Transverse colon (tissue), 4 donors: ENCODE results near the gene CLEC18A. TPM values are rescaled to one million over a fixed set of nuclear protein-coding genes. Genes with fewer than 3 reads are reported as not detected.
"Not testable (repeated sequence)": the region's sequence is repeated elsewhere in the genome, so short reads cannot be mapped to it uniquely, and the experiment has no call there.

Experiments
- DNase-seq: peaks from one replicate; pipeline ENCODE4 v3.0.0-alpha.2; 2019
- H3K27ac ChIP-seq, 4 donors: fragments of 200-600 bp; sonication (generic); 2 replicates each; pipeline ENCODE4 v1.5.1; 2016 to 2018; ENCODE audit warnings: inconsistent platforms in 4 of 4
- H3K27me3 ChIP-seq: fragments of 200-600 bp; sonication (generic); 2 replicates; pipeline ENCODE4 v1.5.1; 2017; ENCODE audit warnings: inconsistent platforms
- H3K36me3 ChIP-seq, 4 donors: fragments of 200-600 bp; sonication (generic); 2 replicates each; pipeline ENCODE4 v1.5.1; 2017 to 2019; ENCODE audit warnings: inconsistent platforms in 4 of 4
- H3K4me1 ChIP-seq, 4 donors: fragments of 200-600 bp; sonication (generic); 2 replicates each; pipeline ENCODE4 v1.5.1; 2017 to 2020; ENCODE audit warnings: inconsistent platforms in 4 of 4
- H3K4me3 ChIP-seq, 4 donors: fragments of 200-600 bp; sonication (generic); 1 replicate in 1 of 4; 2 replicates in 3 of 4; pipeline versions ENCODE4 v1.5.1 to v1.6.1; 2017 to 2019; ENCODE audit warnings: inconsistent platforms in 4 of 4
- H3K9me3 ChIP-seq, 2 donors: fragments of 200-600 bp; sonication (generic); 2 replicates each; pipeline ENCODE4 v1.5.1; 2017 to 2019; ENCODE audit warnings: inconsistent platforms in 2 of 2
- WGBS, 2 donors: methylation state at CpG; one replicate each; pipeline ENCODE4 v1.1.5; 2018; ENCODE audit warnings: low coverage in 1 of 2; 5-methylcytosine and 5-hydroxymethylcytosine counted together
- in situ Hi-C, 4 donors: fragments of 200-750 bp; cut with MboI; loops; one replicate each; pipeline versions ENCODE4 v1.15.0 to v1.15.1; 2017; ENCODE audit warnings: low sequenced_read_pairs in 3 of 4, low pct_ligation_motif_present in 1 of 4, low pct_unique_long_range_greater_than_20kb in 1 of 4
- intact Hi-C: fragments of 100-400 bp; cut with DNase I; formaldehyde crosslinking; loops from one replicate; pipeline ENCODE4 v1.15.1; 2023; ENCODE audit warnings: low total_unique reads
- total RNA-seq, 4 donors: library from RNA; depleted of rRNA; stranded (reverse); fragments of >200 nt; gene quantifications; one replicate each; pipeline ENCODE4 v1.1.0, GENCODE V29; 2016

Gene CLEC18A
- total RNA-seq, 4 donors from 2014 or later: 0.40 to 7.8 (median 3.2) TPM

DNA sequence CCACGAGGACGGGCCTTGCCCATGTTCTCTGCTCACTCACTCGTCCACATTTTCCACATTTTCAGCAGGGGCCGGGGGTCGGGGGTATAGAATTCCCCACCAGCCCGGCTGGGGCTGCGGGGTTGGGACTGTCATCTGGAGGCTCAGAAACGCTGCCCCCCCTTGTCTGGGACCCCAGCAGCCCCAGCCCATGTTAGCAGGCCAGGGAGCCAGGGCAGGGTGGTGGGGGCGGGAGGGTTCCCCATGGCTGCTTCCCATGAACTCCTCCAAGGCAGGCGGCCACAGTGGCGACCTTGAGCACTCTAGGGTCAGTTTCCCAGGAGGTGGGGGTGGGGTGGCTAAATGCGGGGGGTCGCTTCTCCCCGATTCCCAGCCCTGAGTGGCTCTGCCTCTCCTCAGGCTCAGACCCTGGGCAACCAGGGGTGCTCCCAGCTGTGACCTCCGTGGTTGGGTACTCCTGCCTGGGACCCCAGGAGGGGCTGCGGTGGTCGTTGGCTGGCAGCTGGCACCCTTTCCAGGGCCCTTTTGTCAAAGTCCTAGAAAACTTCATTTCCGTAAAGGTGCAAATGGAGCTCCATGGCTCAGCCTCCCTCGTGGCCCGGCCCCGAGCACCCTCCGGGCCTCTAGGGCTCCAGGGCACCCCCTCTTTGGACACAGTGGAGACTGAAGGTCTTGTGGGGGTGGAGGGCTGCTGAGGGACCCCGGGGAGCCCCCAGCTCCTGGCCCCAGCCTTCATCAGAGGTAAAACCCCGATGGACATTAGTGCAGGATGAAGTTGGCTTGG lies 1.6 kb downstream of the CLEC18A start:
- intact Hi-C loops, in situ Hi-C loops, H3K4me1 ChIP-seq, DNase-seq, H3K27me3 ChIP-seq, H3K36me3 ChIP-seq, H3K4me3 ChIP-seq, H3K27ac ChIP-seq, H3K9me3 ChIP-seq: not testable (repeated sequence)
- 91% methylated on average over 7 of the region's 24 CpGs; no CpG with 5 or more reads in 1 of the 2 donors for WGBS, 2 donors

- H3K4me1 ChIP-seq, H3K9me3 ChIP-seq, in situ Hi-C loops, H3K36me3 ChIP-seq, intact Hi-C loops, H3K27me3 ChIP-seq, H3K4me3 ChIP-seq, H3K27ac ChIP-seq, DNase-seq: not testable (repeated sequence)
- WGBS, 2 donors: 88% methylated on average over 6 of the region's 13 CpGs; no CpG with 5 or more reads in 1 of the 2 donors
Observed at GRCh38 chr16:69954241-69954640, 3.1 kb downstream of the CLEC18A start.

DNA sequence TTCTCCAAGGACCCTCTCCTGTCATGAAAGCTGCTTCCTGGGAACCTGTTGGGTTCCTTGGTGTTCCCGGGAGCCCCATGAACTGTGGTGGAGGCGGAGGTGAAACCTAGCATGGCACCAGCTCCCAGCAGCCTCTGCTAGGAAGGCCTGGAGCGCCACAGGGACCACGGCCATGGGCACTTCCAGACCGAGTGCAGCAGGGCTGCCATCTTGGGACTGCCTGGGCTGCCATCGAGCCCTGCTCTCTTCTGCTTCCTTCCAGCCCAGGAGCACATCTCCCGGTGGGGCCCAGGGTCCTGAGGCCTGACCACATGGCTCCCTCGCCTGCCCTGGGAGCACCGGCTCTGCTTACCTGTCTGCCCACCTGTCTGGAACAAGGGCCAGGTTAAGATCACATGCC lies 12.2 kb downstream of the CLEC18A start:
- H3K27ac ChIP-seq, H3K36me3 ChIP-seq, in situ Hi-C loops, DNase-seq, intact Hi-C loops, H3K9me3 ChIP-seq, H3K27me3 ChIP-seq, H3K4me1 ChIP-seq, H3K4me3 ChIP-seq: not testable (repeated sequence)
- WGBS, 2 donors: no CpG with 5 or more reads among the region's 9 CpGs

- H3K36me3 ChIP-seq, H3K9me3 ChIP-seq, H3K27me3 ChIP-seq, intact Hi-C loops, in situ Hi-C loops, H3K4me1 ChIP-seq: not testable (repeated sequence)
- Histone ChIP-seq H3K4me3 (peak overlapping the region; percentile 48 to 50 (median 48)), H3K27ac (peak overlapping the region in 3 of 4 donors; percentile 62 to 84 (median 76))
- 21 to 86% methylated on average over 1 to 24 of the region's 68 CpGs for WGBS, 2 donors
- DNase-seq: peak; percentile 63
Observed at GRCh38 chr16:69964960-69965660, 14.0 kb downstream of the CLEC18A start.

DNA sequence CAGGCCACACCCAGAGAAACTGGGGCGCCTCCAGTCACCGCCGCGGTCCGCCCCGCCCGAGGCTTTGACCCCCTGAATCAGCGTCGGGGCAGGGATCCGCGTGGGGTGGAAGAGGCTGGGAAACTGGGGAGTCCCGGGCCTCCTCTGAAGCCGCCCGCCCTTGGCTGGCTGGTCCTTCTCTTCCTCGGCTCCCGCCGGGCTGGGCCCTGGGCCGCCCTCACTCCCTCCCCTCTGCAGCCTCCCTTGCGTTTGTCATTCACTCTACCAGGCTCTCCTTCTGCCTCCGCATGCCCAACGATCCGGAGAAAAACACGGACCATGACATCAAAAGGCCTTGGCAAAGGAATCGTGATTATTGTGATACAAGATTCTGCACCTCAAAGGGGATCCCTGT lies 14.5 kb downstream of the CLEC18A start:
- 29% methylated on average over 5 of the region's 24 CpGs; no CpG with 5 or more reads in 1 of the 2 donors for WGBS, 2 donors
- Histone ChIP-seq H3K4me3 (peak overlapping the region in 3 of 4 donors; percentile 48 to 49 (median 48)), H3K27ac (peak overlapping the region in 3 of 4 donors; percentile 62 to 84 (median 76))
- DNase-seq, H3K36me3 ChIP-seq, H3K27me3 ChIP-seq, H3K4me1 ChIP-seq, H3K9me3 ChIP-seq, intact Hi-C loops, in situ Hi-C loops: not testable (repeated sequence)

- DNase-seq, H3K4me1 ChIP-seq, H3K4me3 ChIP-seq, H3K27me3 ChIP-seq, H3K9me3 ChIP-seq, H3K36me3 ChIP-seq, H3K27ac ChIP-seq, intact Hi-C loops, in situ Hi-C loops: not testable (repeated sequence)
- WGBS, 2 donors: no CpG with 5 or more reads among the region's 5 CpGs
Observed at GRCh38 chr16:69967688-69968087, 16.6 kb downstream of the CLEC18A start.

DNA sequence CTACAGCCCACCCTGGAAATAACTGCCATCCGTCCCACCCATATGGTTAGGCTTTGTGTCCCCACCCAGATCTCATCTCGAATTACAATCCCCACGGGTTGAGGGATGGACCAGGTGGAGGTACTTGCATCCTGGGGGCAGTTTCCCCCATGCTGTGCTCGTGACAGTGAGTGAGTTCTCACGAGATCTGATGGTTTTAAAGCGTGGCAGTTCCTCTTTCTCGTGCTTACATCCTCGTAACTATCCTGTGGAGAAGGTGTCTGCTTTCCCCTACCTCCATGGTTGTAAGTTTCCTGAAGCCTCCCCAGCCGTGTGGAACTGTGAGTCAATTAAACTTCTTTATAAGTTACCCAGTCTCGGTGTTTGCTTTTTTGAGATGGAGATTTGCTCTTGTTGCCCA lies 17.0 kb downstream of the CLEC18A start:
- WGBS, 2 donors: no CpG with 5 or more reads among the region's 10 CpGs

GRCh38 chr16:69969657-69970056 lies 18.5 kb downstream of the CLEC18A start:
- intact Hi-C loops, H3K4me3 ChIP-seq, H3K27me3 ChIP-seq, in situ Hi-C loops, H3K4me1 ChIP-seq, DNase-seq, H3K27ac ChIP-seq, H3K9me3 ChIP-seq, H3K36me3 ChIP-seq: not testable (repeated sequence)
- 87% methylated on average over 4 of the region's 4 CpGs; no CpG with 5 or more reads in 1 of the 2 donors for WGBS, 2 donors

More for the DNA sequence above, 17.0 kb downstream of the CLEC18A start:
- H3K4me3 ChIP-seq, intact Hi-C loops, in situ Hi-C loops, H3K27ac ChIP-seq, H3K27me3 ChIP-seq, H3K36me3 ChIP-seq, DNase-seq, H3K9me3 ChIP-seq, H3K4me1 ChIP-seq: not testable (repeated sequence)

DNA sequence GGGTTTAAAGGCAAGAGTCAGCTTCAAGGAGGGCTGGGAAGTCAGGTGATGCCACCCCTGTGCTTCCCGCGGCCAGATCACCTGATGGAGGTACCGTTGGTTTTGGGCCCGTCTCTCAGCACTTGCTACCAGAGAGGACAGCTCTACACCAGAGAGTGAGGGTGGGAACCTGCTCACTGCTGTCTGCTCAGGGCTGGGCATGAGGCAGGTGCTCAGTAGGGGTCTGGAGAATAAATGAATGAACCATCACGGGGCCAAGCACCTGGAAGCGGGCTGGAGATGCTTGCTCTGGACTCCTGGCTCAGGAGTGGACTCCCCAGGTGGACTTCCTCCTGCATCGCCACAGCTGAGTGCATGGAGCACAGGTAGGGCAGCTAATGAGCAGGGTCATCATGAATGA lies 21.0 kb downstream of the CLEC18A start:
- H3K9me3 ChIP-seq, H3K4me3 ChIP-seq, H3K27me3 ChIP-seq, H3K36me3 ChIP-seq, H3K4me1 ChIP-seq, intact Hi-C loops, in situ Hi-C loops, DNase-seq, H3K27ac ChIP-seq: not testable (repeated sequence)
- 77% methylated on average over 4 of the region's 7 CpGs; no CpG with 5 or more reads in 1 of the 2 donors for WGBS, 2 donors

DNA sequence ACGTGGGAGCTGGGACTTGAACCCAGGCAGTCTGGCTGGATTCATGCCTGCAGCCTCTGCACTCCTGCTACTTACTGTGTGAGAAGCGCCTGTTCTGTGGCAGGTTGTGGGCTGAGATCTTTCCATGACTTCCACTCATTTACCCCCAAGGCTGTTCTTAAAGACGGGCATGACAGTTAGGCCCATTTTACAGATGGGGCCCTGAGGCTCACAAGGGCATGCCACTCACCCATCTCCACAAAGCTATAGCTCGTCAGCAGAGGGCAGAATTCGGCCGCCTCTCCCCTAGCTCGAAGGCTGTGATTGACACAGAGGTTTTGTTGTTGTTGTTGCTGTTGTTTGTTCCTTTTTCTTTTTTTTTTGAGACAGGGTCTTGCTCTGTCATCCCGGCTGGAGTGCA lies 21.8 kb downstream of the CLEC18A start:
- DNase-seq, in situ Hi-C loops, H3K36me3 ChIP-seq, H3K27me3 ChIP-seq, H3K27ac ChIP-seq, H3K4me1 ChIP-seq, H3K9me3 ChIP-seq, intact Hi-C loops, H3K4me3 ChIP-seq: not testable (repeated sequence)
- WGBS, 2 donors: 76% methylated on average over 8 of the region's 8 CpGs; no CpG with 5 or more reads in 1 of the 2 donors
